Stimulated activated CD4-positive, alpha-beta T cell treated with anti-CD3 and anti-CD28 coated beads, Interleukin-15, amount 100 ng/mL, for 1 hour (primary cell): ENCODE measurements around the gene ERP27.

Experiments
- DNase-seq, 2 donors: peaks; one replicate each; pipeline ENCODE4 v3.0.0-alpha.2; 2020; ENCODE audit warnings: low read depth in 1 of 2, low spot score in 1 of 2

The ERP27 gene

GRCh38 chr12:14938301-14938700 lies at the start of gene ERP27:
Gene ERP27, minus strand, starts transcription at chr12:14938537. Its CDS starts 29 bp downstream, at chr12:14938508.
- DNase-seq, result no peak

- no peak for DNase-seq
Measured at GRCh38 chr12:14988035-14988434, 49.7 kb upstream of the ERP27 start.

- no peak for DNase-seq
Measured at GRCh38 chr12:14986449-14986848, 48.1 kb upstream of the ERP27 start.

- no peak for DNase-seq
Measured at GRCh38 chr12:14984766-14985285, 46.5 kb upstream of the ERP27 start.

GRCh38 chr12:14984036-14984435 lies 45.7 kb upstream of the ERP27 start:
- DNase-seq, result no peak

- DNase-seq, result no peak
Measured at GRCh38 chr12:14982991-14983390, 44.7 kb upstream of the ERP27 start.

- no peak for DNase-seq
Measured at GRCh38 chr12:14982562-14982961, 44.2 kb upstream of the ERP27 start.

- DNase-seq, result no peak
Measured at GRCh38 chr12:14981049-14981448, 42.7 kb upstream of the ERP27 start.

- DNase-seq, result no peak
Measured at GRCh38 chr12:14979468-14979867, 41.1 kb upstream of the ERP27 start.

GRCh38 chr12:14976658-14977057 lies 38.3 kb upstream of the ERP27 start:
- DNase-seq, result no peak

GRCh38 chr12:14975457-14975856 lies 37.1 kb upstream of the ERP27 start:
- DNase-seq, result no peak

- no peak for DNase-seq
Measured at GRCh38 chr12:14974633-14975032, 36.3 kb upstream of the ERP27 start.

GRCh38 chr12:14972816-14973215 lies 34.5 kb upstream of the ERP27 start, which contains the start of gene PDE6H:
Gene PDE6H, plus strand, starts transcription at chr12:14973042. Its CDS starts 4,971 bp downstream, at chr12:14978013.
- no peak for DNase-seq

- DNase-seq, result no peak
Measured at GRCh38 chr12:14970473-14970872, 32.1 kb upstream of the ERP27 start.

- no peak for DNase-seq
Measured at GRCh38 chr12:14968478-14968877, 30.1 kb upstream of the ERP27 start.

- no peak for DNase-seq
Measured at GRCh38 chr12:14965221-14965620, 26.9 kb upstream of the ERP27 start.

GRCh38 chr12:14964406-14964805 lies 26.1 kb upstream of the ERP27 start:
- no peak for DNase-seq

- DNase-seq, result no peak
Measured at GRCh38 chr12:14963520-14963919, 25.2 kb upstream of the ERP27 start.

GRCh38 chr12:14962797-14963196 lies 24.5 kb upstream of the ERP27 start:
- no peak for DNase-seq

- no peak for DNase-seq
Measured at GRCh38 chr12:14962153-14962539, 23.8 kb upstream of the ERP27 start.

- peak in 1 of 2 donors; percentile 56 for DNase-seq
Measured at GRCh38 chr12:14961466-14962152, 23.3 kb upstream of the ERP27 start, which contains the start of gene ARHGDIB. Gene ARHGDIB, minus strand, starts transcription at chr12:14961601. Its CDS starts 10,889 bp downstream, at chr12:14950712.

GRCh38 chr12:14960548-14961465 lies 22.5 kb upstream of the ERP27 start:
- no peak for DNase-seq
